Measurements from ENCODE around the gene STXBP3.
"Not testable (repeated sequence)": the region's sequence is repeated elsewhere in the genome, so short reads cannot be mapped to it uniquely, and the experiment has no call there.

Gene STXBP3

GRCh38 chr1:108777839-108778238 is 31.4 kb downstream of the STXBP3 start:
- Histone ChIP-seq H3K9me3 (ENCODE audit: control insufficient read depth, insufficient read depth, low read length) (0 out of 2 replicates have a peak, but pooled peaks cover under 1% of the 10 kb centered on the region), H3K9ac (ENCODE audit: low read depth, low read length) (no peak overlapping the region), H3K36me3 (ENCODE audit: control insufficient read depth, insufficient read depth, low read length) (peaks cover 72% of the 10 kb centered on the region), H3K27me3 (ENCODE audit: control insufficient read depth, insufficient read depth, low read length) (no peaks in the 10 kb centered on the region), H3K4me3 (ENCODE audit: low read depth, low read length) (no peak overlapping the region), H3K4me1 (ENCODE audit: control insufficient read depth, insufficient read depth, low read length) (no peaks in the 10 kb centered on the region), H3K27ac (ENCODE audit: low read depth, low read length) (no peak overlapping the region)

- H3K36me3 ChIP-seq (ENCODE audit: control insufficient read depth, insufficient read depth, low read length), result peaks cover 72% of the 10 kb centered on the region
- no peak overlapping the region for H3K4me3 ChIP-seq (ENCODE audit: low read depth, low read length)
- H3K4me1 ChIP-seq (ENCODE audit: control insufficient read depth, insufficient read depth, low read length), result no peaks in the 10 kb centered on the region
- H3K9me3 ChIP-seq (ENCODE audit: control insufficient read depth, insufficient read depth, low read length), result peaks cover 16% of the 10 kb centered on the region
- H3K27ac ChIP-seq (ENCODE audit: low read depth, low read length), result no peak overlapping the region
- no peak overlapping the region for H3K9ac ChIP-seq (ENCODE audit: low read depth, low read length)
- H3K27me3 ChIP-seq (ENCODE audit: control insufficient read depth, insufficient read depth, low read length), result no peaks in the 10 kb centered on the region
Measured at GRCh38 chr1:108779455-108779854, 33.0 kb downstream of the STXBP3 start.

- H3K4me1 ChIP-seq (ENCODE audit: control insufficient read depth, insufficient read depth, low read length), result no peaks in the 10 kb centered on the region
- H3K9ac ChIP-seq (ENCODE audit: low read depth, low read length), result no peak overlapping the region
- H3K36me3 ChIP-seq (ENCODE audit: control insufficient read depth, insufficient read depth, low read length), result peaks cover 71% of the 10 kb centered on the region
Measured at GRCh38 chr1:108780937-108781574, 34.6 kb downstream of the STXBP3 start.

GRCh38 chr1:108781575-108781944 is 35.1 kb downstream of the STXBP3 start:
- H3K4me3 ChIP-seq (ENCODE audit: low read depth, low read length); H3K9ac ChIP-seq (ENCODE audit: low read depth, low read length); H3K27me3 ChIP-seq (ENCODE audit: control insufficient read depth, insufficient read depth, low read length); H3K4me1 ChIP-seq (ENCODE audit: control insufficient read depth, insufficient read depth, low read length); H3K27ac ChIP-seq (ENCODE audit: low read depth, low read length): not testable (repeated sequence)
- peaks cover 71% of the 10 kb centered on the region for H3K36me3 ChIP-seq (ENCODE audit: control insufficient read depth, insufficient read depth, low read length)
- H3K9me3 ChIP-seq (ENCODE audit: control insufficient read depth, insufficient read depth, low read length), result peaks cover 37% of the 10 kb centered on the region

More at GRCh38 chr1:108780937-108781574, 34.6 kb downstream of the STXBP3 start:
- Histone ChIP-seq H3K4me3 (ENCODE audit: low read depth, low read length) (no peak overlapping the region), H3K27me3 (ENCODE audit: control insufficient read depth, insufficient read depth, low read length) (no peaks in the 10 kb centered on the region), H3K9me3 (ENCODE audit: control insufficient read depth, insufficient read depth, low read length) (peaks cover 32% of the 10 kb centered on the region), H3K27ac (ENCODE audit: low read depth, low read length) (no peak overlapping the region)

- Histone ChIP-seq H3K4me3 (ENCODE audit: low read depth, low read length) (no peak overlapping the region), H3K36me3 (ENCODE audit: control insufficient read depth, insufficient read depth, low read length) (peaks cover 54% of the 10 kb centered on the region)
Measured at GRCh38 chr1:108785264-108785663, 38.8 kb downstream of the STXBP3 start.

GRCh38 chr1:108785880-108786279 is 39.4 kb downstream of the STXBP3 start:
- peaks cover 54% of the 10 kb centered on the region for H3K36me3 ChIP-seq (ENCODE audit: control insufficient read depth, insufficient read depth, low read length)

More at GRCh38 chr1:108785264-108785663, 38.8 kb downstream of the STXBP3 start:
- Histone ChIP-seq H3K27ac (ENCODE audit: low read depth, low read length) (no peak overlapping the region), H3K9ac (ENCODE audit: low read depth, low read length) (no peak overlapping the region), H3K27me3 (ENCODE audit: control insufficient read depth, insufficient read depth, low read length) (no peaks in the 10 kb centered on the region), H3K9me3 (ENCODE audit: control insufficient read depth, insufficient read depth, low read length) (peaks cover 38% of the 10 kb centered on the region), H3K4me1 (ENCODE audit: control insufficient read depth, insufficient read depth, low read length) (no peaks in the 10 kb centered on the region)

GRCh38 chr1:108791790-108792189 is 45.3 kb downstream of the STXBP3 start:
- Histone ChIP-seq H3K4me1 (ENCODE audit: control insufficient read depth, insufficient read depth, low read length) (no peaks in the 10 kb centered on the region), H3K9me3 (ENCODE audit: control insufficient read depth, insufficient read depth, low read length) (peaks cover 17% of the 10 kb centered on the region), H3K36me3 (ENCODE audit: control insufficient read depth, insufficient read depth, low read length) (peaks cover 57% of the 10 kb centered on the region), H3K27ac (ENCODE audit: low read depth, low read length) (no peak overlapping the region), H3K4me3 (ENCODE audit: low read depth, low read length) (no peak overlapping the region), H3K9ac (ENCODE audit: low read depth, low read length) (no peak overlapping the region), H3K27me3 (ENCODE audit: control insufficient read depth, insufficient read depth, low read length) (no peaks in the 10 kb centered on the region)

More at GRCh38 chr1:108785880-108786279, 39.4 kb downstream of the STXBP3 start:
- Histone ChIP-seq H3K4me3 (ENCODE audit: low read depth, low read length) (no peak overlapping the region), H3K27ac (ENCODE audit: low read depth, low read length) (no peak overlapping the region), H3K27me3 (ENCODE audit: control insufficient read depth, insufficient read depth, low read length) (no peaks in the 10 kb centered on the region), H3K4me1 (ENCODE audit: control insufficient read depth, insufficient read depth, low read length) (no peaks in the 10 kb centered on the region), H3K9me3 (ENCODE audit: control insufficient read depth, insufficient read depth, low read length) (peaks cover 38% of the 10 kb centered on the region), H3K9ac (ENCODE audit: low read depth, low read length) (no peak overlapping the region)

GRCh38 chr1:108792420-108792819 is 45.9 kb downstream of the STXBP3 start:
- Histone ChIP-seq H3K9me3 (ENCODE audit: control insufficient read depth, insufficient read depth, low read length) (peaks cover 17% of the 10 kb centered on the region), H3K4me1 (ENCODE audit: control insufficient read depth, insufficient read depth, low read length) (no peaks in the 10 kb centered on the region)

GRCh38 chr1:108799001-108799400 is 52.5 kb downstream of the STXBP3 start:
- no peak overlapping the region for H3K27ac ChIP-seq (ENCODE audit: low read depth, low read length)
- no peaks in the 10 kb centered on the region for H3K27me3 ChIP-seq (ENCODE audit: control insufficient read depth, insufficient read depth, low read length)
- no peaks in the 10 kb centered on the region for H3K9me3 ChIP-seq (ENCODE audit: control insufficient read depth, insufficient read depth, low read length)
- H3K36me3 ChIP-seq (ENCODE audit: control insufficient read depth, insufficient read depth, low read length), result peaks cover 80% of the 10 kb centered on the region
- H3K4me3 ChIP-seq (ENCODE audit: low read depth, low read length), result no peak overlapping the region
- H3K9ac ChIP-seq (ENCODE audit: low read depth, low read length), result no peak overlapping the region
- no peaks in the 10 kb centered on the region for H3K4me1 ChIP-seq (ENCODE audit: control insufficient read depth, insufficient read depth, low read length)

More at GRCh38 chr1:108792420-108792819, 45.9 kb downstream of the STXBP3 start:
- H3K27ac ChIP-seq (ENCODE audit: low read depth, low read length), result no peak overlapping the region
- no peak overlapping the region for H3K9ac ChIP-seq (ENCODE audit: low read depth, low read length)
- H3K4me3 ChIP-seq (ENCODE audit: low read depth, low read length), result no peak overlapping the region
- peaks cover 61% of the 10 kb centered on the region for H3K36me3 ChIP-seq (ENCODE audit: control insufficient read depth, insufficient read depth, low read length)
- no peaks in the 10 kb centered on the region for H3K27me3 ChIP-seq (ENCODE audit: control insufficient read depth, insufficient read depth, low read length)

GRCh38 chr1:108801101-108801500 is 54.6 kb downstream of the STXBP3 start:
- no peak overlapping the region for H3K9ac ChIP-seq (ENCODE audit: low read depth, low read length)
- no peak overlapping the region for H3K4me3 ChIP-seq (ENCODE audit: low read depth, low read length)
- no peaks in the 10 kb centered on the region for H3K4me1 ChIP-seq (ENCODE audit: control insufficient read depth, insufficient read depth, low read length)
- no peaks in the 10 kb centered on the region for H3K27me3 ChIP-seq (ENCODE audit: control insufficient read depth, insufficient read depth, low read length)
- no peaks in the 10 kb centered on the region for H3K9me3 ChIP-seq (ENCODE audit: control insufficient read depth, insufficient read depth, low read length)
- H3K36me3 ChIP-seq (ENCODE audit: control insufficient read depth, insufficient read depth, low read length), result peaks cover 76% of the 10 kb centered on the region
- no peak overlapping the region for H3K27ac ChIP-seq (ENCODE audit: low read depth, low read length)

- Histone ChIP-seq H3K27me3 (ENCODE audit: control insufficient read depth, insufficient read depth, low read length) (no peaks in the 10 kb centered on the region), H3K9me3 (ENCODE audit: control insufficient read depth, insufficient read depth, low read length) (no peaks in the 10 kb centered on the region), H3K9ac (ENCODE audit: low read depth, low read length) (no peak overlapping the region), H3K4me1 (ENCODE audit: control insufficient read depth, insufficient read depth, low read length) (no peaks in the 10 kb centered on the region), H3K4me3 (ENCODE audit: low read depth, low read length) (no peak overlapping the region), H3K27ac (ENCODE audit: low read depth, low read length) (no peak overlapping the region), H3K36me3 (ENCODE audit: control insufficient read depth, insufficient read depth, low read length) (peaks cover 73% of the 10 kb centered on the region)
Measured at GRCh38 chr1:108803548-108803947, 57.1 kb downstream of the STXBP3 start.

Measured in HUES48 (cell line).